Measurements from ENCODE around the gene RFX2.

The RFX2 gene

DNA sequence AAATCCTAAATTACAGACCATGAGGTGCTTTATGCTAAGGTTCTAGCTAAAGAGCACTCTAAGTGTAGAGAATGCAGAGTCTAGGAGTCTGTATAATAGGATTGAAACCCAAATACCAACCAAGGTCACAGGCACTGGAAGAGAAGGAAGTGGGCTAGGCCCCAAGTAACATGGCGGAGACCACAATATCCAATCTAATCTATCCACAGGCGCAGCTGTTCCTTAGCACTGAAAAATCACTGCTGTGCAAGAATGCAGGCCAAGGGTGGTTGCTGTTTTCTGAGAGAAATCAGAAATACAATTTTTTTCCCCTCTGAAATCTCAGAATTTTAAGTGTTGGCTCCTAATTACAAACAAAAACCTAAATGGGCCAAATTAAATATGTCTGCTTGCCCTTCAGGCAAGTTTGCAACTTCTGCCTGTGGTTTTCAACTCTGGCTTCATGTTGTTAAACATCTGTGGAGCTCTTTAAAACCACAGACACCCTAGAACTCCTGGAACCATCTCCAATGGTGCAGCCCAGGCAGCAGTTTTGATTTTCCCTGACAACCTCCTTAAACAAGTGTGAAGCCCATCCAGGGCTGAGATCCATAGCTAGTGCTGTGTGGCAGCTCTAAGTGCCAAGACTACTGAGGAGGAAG, 138.5 kb downstream of the RFX2 start:
- POLR2A ChIA-PET, result no interaction called here
- DNase-seq (ENCODE audit: extremely low spot score), result no peak
- TF ChIP-seq FOXM1 (IDR thresholded peaks at IDR 0.05; ENCODE audit: borderline replicate concordance) (no peak), ZNF384 (IDR thresholded peaks at IDR 0.05) (no peak), NFRKB (IDR thresholded peaks at IDR 0.05) (no peak)
- CTCF ChIA-PET, result interaction anchor here (1.3 kb wide), 1 partner anchor 50 kb away, joined by 3 read pairs; no protein-coding TSS in a partner anchor

- TF ChIP-seq CTBP1 (IDR thresholded peaks at IDR 0.05; ENCODE audit: borderline replicate concordance) (no peak), SUZ12 (IDR thresholded peaks at IDR 0.05) (no peak), FOXK2 (IDR thresholded peaks at IDR 0.05) (no peak), FOXM1 (IDR thresholded peaks at IDR 0.05; ENCODE audit: borderline replicate concordance) (no peak), ELF4 (IDR thresholded peaks at IDR 0.05) (no peak), FOXA1 (IDR thresholded peaks at IDR 0.05) (no peak), HDGF (IDR thresholded peaks at IDR 0.05; ENCODE audit: borderline replicate concordance) (no peak), BHLHE40 (IDR thresholded peaks at IDR 0.05; ENCODE audit: borderline replicate concordance) (no peak), NFRKB (IDR thresholded peaks at IDR 0.05) (no peak), L3MBTL2 (conservative IDR thresholded peaks at IDR 0.05) (no peak)
- TF ChIP-seq, protein P1, sequence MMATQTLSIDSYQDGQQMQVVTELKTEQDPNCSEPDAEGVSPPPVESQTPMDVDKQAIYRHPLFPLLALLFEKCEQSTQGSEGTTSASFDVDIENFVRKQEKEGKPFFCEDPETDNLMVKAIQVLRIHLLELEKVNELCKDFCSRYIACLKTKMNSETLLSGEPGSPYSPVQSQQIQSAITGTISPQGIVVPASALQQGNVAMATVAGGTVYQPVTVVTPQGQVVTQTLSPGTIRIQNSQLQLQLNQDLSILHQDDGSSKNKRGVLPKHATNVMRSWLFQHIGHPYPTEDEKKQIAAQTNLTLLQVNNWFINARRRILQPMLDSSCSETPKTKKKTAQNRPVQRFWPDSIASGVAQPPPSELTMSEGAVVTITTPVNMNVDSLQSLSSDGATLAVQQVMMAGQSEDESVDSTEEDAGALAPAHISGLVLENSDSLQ (IDR thresholded peaks at IDR 0.05), result no peak
- ChIA-PET CTCF (interaction anchor here (1.4 kb wide), 1 partner anchor 65 kb away, joined by 3 read pairs; no protein-coding TSS in a partner anchor), POLR2A (no interaction called here)
- no peak for DNase-seq (ENCODE audit: extremely low spot score)
Observed at GRCh38 chr19:5969476-5969875, 140.8 kb downstream of the RFX2 start.

GRCh38 chr19:5968431-5969373, 141.6 kb downstream of the RFX2 start:
- CTCF ChIA-PET, result interaction anchor here (0.6 to 2.6 kb wide), 12 partner anchors 8 to 1893 kb away, joined by 3 to 22 read pairs (median 4); partner anchors contain the start of gene RANBP3
- POLR2A ChIA-PET, result interaction anchor here (1.4 to 2.2 kb wide), 5 partner anchors 10 to 141 kb away, joined by 5 to 20 read pairs (median 7); partner anchors contain the start of genes NDUFA11 and RANBP3

DNA sequence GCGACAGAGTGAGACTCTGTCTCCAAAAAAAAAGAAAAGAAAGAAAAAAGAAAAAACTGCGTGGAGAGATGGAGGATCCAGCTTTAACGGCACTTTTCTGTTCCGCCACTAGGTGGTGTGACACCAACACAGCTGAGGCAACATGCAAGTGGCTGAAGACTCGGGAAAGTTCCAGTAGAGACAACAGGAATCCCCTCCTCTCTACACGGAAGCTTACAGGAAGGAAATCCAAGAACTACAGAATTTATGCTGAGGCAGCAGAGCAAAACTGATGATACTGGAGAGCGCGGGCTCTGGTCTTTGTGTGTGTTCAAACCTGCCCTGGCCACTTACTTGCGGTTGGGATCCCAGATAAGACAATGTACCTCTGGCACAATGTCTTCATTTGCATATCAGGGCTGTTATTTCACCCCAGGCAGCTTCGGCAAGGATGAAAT, 142.3 kb downstream of the RFX2 start:
- POLR2A ChIA-PET, result interaction anchor here (1.4 to 2.2 kb wide), 5 partner anchors 11 to 140 kb away, joined by 5 to 20 read pairs (median 7); partner anchors contain the start of genes NDUFA11 and RANBP3
- CTCF ChIA-PET, result interaction anchor here (0.6 to 2.6 kb wide), 15 partner anchors 8 to 1894 kb away, joined by 3 to 22 read pairs (median 4); partner anchors contain the start of gene RANBP3
- DNase-seq (ENCODE audit: extremely low spot score), result peak; percentile 82
- TF ChIP-seq LEF1 (IDR thresholded peaks at IDR 0.05; ENCODE audit: borderline replicate concordance), result no peak
- no peak for TF ChIP-seq ARNT (IDR thresholded peaks at IDR 0.05)
- TF ChIP-seq TARDBP (IDR thresholded peaks at IDR 0.05), result no peak
- TF ChIP-seq FOXM1 (IDR thresholded peaks at IDR 0.05; ENCODE audit: borderline replicate concordance), result no peak
- no peak for TF ChIP-seq CTBP1 (IDR thresholded peaks at IDR 0.05; ENCODE audit: borderline replicate concordance)
- TF ChIP-seq ZNF384 (IDR thresholded peaks at IDR 0.05), result no peak

More at GRCh38 chr19:5968431-5969373, 141.6 kb downstream of the RFX2 start:
- TF ChIP-seq FOXA1 (IDR thresholded peaks at IDR 0.05), result no peak
- TF ChIP-seq BHLHE40 (IDR thresholded peaks at IDR 0.05; ENCODE audit: borderline replicate concordance), result no peak
- no peak for TF ChIP-seq L3MBTL2 (conservative IDR thresholded peaks at IDR 0.05)
- no peak for DNase-seq (ENCODE audit: extremely low spot score)

DNA sequence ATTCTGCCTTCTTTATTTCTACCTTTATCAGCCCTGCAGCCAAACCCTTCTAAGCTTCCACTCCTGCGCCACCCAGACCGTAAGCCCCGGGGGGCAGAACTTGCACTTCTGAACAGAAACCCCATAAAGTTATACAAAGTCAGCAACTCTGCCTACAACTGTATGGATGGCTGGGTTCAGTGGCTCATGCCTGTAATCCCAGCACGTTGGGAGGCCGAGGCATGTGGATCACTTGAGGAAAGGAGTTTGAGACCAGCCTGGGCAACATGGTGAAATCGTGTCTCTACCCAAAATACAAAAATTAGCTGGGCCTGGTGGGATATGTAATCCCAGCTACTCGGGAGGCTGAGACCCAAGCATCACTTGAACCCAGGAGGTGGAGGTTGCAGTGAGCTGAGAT, 142.7 kb downstream of the RFX2 start:
- ChIA-PET CTCF (interaction anchor here (0.6 to 2.6 kb wide), 13 partner anchors 8 to 1894 kb away, joined by 3 to 22 read pairs (median 4); partner anchors contain the start of gene RANBP3), POLR2A (interaction anchor here (1.4 to 2.2 kb wide), 5 partner anchors 11 to 139 kb away, joined by 5 to 20 read pairs (median 7); partner anchors contain the start of genes NDUFA11 and RANBP3)
- no peak for DNase-seq (ENCODE audit: extremely low spot score)
- TF ChIP-seq, protein P1 (IDR thresholded peaks at IDR 0.05), result no peak
- TF ChIP-seq FOXA1 (IDR thresholded peaks at IDR 0.05), result no peak
- TF ChIP-seq L3MBTL2 (conservative IDR thresholded peaks at IDR 0.05), result no peak
- no peak for TF ChIP-seq CTBP1 (IDR thresholded peaks at IDR 0.05; ENCODE audit: borderline replicate concordance)
- no peak for TF ChIP-seq SUZ12 (IDR thresholded peaks at IDR 0.05)
- no peak for TF ChIP-seq TARDBP (IDR thresholded peaks at IDR 0.05)
- TF ChIP-seq BHLHE40 (IDR thresholded peaks at IDR 0.05; ENCODE audit: borderline replicate concordance), result no peak
- TF ChIP-seq ARNT (IDR thresholded peaks at IDR 0.05), result no peak
- TF ChIP-seq ZNF384 (IDR thresholded peaks at IDR 0.05), result no peak
- TF ChIP-seq ELF4 (IDR thresholded peaks at IDR 0.05), result no peak
- no peak for TF ChIP-seq FOXK2 (IDR thresholded peaks at IDR 0.05)
- TF ChIP-seq FOXM1 (IDR thresholded peaks at IDR 0.05; ENCODE audit: borderline replicate concordance), result no peak
- no peak for TF ChIP-seq SP1 (IDR thresholded peaks at IDR 0.05)
- TF ChIP-seq NFRKB (IDR thresholded peaks at IDR 0.05), result no peak
- no peak for TF ChIP-seq HDGF (IDR thresholded peaks at IDR 0.05; ENCODE audit: borderline replicate concordance)

GRCh38 chr19:5966941-5967340, 143.4 kb downstream of the RFX2 start:
- ChIA-PET CTCF (interaction anchor here (1.7 to 2.6 kb wide), 2 partner anchors 10 to 17 kb away, joined by 11 to 20 read pairs; no protein-coding TSS in a partner anchor), POLR2A (interaction anchor here (1.8 to 2.2 kb wide), 2 partner anchors 12 to 139 kb away, joined by 7 to 20 read pairs; partner anchors contain the start of gene RANBP3)
- no peak for TF ChIP-seq L3MBTL2 (conservative IDR thresholded peaks at IDR 0.05)
- TF ChIP-seq FOXA1 (IDR thresholded peaks at IDR 0.05), result no peak
- TF ChIP-seq HDGF (IDR thresholded peaks at IDR 0.05; ENCODE audit: borderline replicate concordance), result no peak
- TF ChIP-seq SUZ12 (IDR thresholded peaks at IDR 0.05), result no peak
- TF ChIP-seq, protein P1 (IDR thresholded peaks at IDR 0.05), result no peak
- no peak for TF ChIP-seq FOXK2 (IDR thresholded peaks at IDR 0.05)
- no peak for TF ChIP-seq ARNT (IDR thresholded peaks at IDR 0.05)
- no peak for DNase-seq (ENCODE audit: extremely low spot score)
